GM19395 (cell line): ENCODE measurements around the gene GJC2.
"Not testable (repeated sequence)": the region's sequence is repeated elsewhere in the genome, so short reads cannot be mapped to it uniquely, and the experiment has no call there.

Experiments used
- ATAC-seq: cut with Tn5 transposase; IDR thresholded peaks from one replicate; pipeline ENCODE4 v1.9.1; 2021; ENCODE audit warnings: mild to moderate bottlenecking, moderate library complexity; ENCODE audit not compliant: unreplicated experiment

GJC2 gene

DNA sequence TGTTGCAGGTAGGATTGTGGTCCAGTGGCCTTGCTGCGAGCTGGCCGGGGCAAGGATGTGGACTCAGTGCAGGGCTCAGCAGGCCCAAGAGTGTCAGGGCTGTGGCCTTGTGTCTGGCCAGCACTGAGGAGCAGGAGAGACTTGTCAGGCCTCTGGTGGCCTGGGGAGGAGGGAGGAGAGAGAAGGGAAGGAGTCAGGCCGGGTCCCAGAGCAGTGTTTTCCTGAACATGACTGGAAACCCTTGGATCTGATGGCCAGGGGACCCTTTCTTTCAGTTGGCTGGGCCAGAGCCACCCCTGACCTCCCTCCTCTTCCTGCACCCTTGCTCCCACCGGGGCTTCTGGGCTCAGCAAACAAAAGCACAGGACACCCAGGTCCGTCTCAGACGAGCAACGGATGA, 20.9 kb downstream of the GJC2 start:
- ATAC-seq, result no peak

DNA sequence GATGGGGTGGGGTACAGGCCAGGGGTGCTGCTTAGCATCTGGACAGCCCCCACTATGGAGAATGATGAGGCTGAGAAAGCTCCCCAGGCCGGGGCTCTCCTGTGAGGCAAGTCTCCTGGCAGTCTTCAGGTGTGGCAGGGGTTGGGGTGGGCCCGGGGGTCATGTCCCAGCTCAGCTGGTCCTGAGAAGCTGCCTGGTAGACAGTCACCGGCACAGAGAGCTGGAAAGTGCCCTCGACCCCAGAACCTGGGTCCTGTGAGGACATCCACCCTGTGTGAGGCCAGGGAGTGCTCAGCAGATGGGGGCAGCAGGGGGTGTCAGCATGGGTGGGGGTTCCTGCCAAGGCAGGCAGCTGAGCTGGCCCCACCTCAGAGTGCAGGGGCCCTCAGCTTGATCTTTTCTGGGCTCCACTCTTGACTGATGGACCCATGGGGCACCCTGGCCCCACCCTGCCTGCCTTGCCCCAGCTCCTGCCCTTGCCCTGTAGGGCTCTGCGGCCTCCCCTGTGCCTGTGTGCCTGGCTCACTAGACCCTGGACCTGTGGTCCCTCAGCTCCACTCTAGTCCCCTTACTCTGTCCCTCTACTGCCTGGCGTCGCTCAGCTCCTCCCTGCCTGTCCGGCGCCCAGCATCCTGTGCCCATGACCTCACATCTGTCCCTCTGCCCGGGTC, 21.6 kb downstream of the GJC2 start:
- ATAC-seq, result no peak

DNA sequence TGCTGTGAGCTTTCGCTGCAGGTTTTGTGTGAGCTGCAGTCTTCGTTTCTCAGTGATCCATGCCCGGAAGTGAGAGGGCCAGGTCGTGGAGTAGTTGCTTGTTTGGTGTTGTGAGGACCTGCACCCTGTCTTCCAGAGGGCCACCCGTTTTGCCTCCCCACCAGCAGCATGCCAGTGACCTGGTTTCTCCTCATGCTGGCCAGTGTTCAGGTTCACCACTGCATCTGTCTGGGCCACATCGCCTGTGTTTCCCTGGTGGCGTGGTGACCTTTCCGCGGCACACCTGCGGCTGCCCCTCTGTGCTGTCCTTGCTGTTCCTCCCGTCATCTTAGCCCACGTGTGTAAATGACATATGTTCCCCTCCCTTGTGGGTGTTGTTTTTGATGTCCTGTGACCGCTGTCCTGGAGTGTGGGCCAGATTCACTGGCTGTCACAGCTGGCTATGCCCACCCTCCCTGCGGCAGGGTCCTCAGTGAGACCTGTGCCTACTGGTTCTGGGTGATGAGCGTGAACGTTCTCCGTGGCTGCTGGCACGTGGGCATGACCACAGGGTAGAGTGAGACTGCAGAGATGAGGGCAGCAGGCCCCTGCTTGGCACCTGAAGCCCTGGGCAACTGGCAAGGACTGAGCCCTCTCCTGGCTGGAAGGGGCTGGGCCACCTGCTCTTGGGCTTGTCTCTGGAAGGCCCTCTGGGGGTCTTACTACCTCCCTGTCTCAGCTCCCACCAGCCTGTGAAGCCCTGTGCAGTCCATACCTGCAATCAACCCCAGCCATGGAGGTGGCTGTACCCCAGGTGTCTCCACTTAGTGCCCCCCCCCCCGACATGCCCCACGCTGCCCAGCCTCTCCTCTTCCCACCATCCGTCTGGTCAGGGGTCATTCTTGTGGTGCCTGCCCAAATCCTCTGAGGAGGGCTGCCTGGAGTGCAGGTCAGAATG, 23.1 kb downstream of the GJC2 start:
- ATAC-seq, result no peak

DNA sequence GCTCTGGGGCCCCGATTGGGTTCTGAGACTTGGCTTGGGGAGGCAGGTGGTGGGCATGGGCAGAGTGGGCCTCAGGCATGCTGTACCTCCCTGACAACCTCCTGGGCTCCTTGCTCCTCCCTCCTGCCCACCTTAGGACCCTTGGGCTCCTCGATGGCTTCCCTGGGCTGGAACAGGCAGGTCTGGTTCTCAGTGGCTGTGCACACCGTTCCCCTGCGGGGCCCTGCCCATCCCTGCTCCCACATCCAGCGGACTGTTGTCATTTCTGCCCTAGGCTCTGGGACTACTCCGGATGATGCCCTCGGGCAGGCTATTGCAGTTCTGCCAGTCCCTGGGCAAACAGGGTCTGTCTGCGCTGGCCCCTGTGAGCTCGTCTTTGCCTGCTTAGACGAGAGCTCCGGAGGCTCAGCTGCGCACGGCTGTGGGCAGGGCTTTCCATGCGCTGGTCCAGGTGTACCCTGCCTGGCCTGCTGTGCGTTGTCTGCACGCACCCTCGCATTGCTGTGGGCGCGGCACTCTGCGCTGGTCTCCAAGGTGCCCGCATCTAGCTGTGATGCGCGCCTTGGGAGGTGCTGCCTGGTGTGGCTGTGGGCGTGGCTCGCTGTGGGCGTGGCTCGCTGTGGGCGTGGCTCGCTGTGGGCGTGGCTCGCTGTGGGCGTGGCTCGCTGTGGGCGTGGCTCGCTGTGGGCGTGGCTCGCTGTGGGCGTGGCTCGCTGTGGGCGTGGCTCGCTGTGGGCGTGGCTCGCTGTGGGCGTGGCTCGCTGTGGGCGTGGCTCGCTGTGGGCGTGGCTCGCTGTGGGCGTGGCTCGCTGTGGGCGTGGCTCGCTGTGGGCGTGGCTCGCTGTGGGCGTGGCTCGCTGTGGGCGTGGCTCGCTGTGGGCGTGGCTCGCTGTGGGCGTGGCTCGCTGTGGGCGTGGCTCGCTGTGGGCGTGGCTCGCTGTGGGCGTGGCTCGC, 24.1 kb downstream of the GJC2 start:
- ATAC-seq, result not testable (repeated sequence)

DNA sequence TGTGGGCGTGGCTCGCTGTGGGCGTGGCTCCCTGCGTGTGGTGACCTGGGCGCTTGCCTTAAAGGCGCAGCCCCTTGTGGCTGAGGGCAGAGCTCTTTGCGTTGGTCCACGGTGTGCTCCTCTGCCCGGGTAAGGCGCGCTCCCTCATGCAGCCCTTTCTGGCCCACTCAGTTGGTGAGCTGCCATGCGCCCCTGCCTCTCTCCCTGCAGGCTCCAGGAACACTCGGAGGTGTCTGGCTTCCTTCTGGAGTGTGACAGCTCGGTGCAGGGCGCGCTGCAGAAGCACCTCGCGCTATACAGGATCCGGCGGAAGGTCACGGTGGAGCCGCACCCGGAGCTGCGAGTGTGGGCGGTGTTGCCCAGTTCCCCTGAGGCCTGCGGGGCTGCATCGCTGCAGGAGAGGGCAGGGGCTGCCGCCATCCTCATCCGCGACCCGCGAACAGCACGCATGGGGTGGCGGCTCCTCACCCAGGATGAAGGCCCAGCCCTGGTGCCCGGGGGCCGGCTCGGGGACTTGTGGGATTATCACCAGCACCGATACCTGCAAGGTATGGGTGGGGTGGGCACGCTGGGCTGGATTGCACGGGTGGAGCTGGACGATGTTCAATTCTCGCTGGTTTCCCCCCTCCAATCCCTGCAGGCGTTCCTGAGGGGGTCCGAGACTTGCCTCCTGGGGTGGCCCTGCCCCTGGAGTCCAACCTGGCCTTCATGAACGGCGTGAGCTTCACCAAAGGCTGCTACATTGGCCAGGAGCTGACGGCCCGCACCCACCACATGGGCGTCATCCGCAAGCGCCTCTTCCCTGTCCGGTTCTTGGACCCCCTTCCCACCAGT, 25.0 kb downstream of the GJC2 start:
- ATAC-seq, result no peak

DNA sequence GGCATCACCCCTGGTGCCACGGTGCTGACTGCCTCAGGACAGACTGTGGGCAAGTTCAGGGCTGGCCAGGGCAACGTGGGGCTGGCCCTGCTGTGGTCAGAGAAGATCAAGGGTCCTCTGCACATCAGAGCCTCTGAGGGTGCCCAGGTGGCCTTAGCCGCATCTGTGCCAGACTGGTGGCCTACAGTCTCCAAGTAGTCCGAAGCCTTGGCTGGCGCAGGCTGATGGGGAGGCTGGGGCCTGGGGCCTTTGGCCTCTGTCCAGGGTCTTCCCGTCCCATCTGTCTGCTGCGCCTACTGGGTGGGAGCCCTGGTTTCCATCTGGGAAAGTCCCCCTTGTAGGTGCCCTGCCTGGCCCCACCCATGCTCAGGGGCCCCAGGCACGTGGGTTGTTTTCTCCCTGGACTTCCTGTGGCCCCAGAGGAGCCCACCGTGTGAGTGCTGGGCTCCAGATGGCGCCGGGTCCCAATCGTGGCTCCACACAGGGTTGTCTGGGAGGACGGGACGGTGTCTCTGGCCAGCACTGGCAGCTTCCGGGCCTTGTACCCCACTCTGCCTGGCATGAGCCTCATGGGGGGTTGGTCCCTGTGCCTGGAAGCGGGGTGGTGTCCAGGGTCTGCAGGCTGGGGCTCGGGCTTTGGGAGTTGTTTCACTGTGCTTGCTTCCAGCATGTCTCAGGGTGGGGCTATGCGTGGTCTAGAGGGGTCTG, 25.7 kb downstream of the GJC2 start:
- ATAC-seq, result no peak

DNA sequence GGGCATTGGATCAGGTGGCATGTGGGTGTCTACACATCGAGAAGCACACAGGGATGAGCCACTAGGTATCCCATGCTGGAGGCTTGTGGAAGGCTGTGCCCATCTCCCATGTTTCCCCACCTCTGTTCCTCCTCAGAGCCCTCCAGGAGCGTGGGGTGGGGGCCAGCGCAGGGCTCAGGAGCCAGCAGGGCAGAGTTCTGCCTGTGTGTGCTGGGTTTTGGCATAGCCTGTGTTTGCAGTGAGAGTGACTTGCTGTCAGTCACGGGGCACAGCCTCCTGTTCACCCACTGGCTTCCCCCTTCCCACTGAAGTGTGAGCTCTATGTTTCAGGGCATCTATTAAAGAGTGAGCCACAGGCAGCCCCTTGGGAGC, 26.3 kb downstream of the GJC2 start:
- no peak for ATAC-seq

DNA sequence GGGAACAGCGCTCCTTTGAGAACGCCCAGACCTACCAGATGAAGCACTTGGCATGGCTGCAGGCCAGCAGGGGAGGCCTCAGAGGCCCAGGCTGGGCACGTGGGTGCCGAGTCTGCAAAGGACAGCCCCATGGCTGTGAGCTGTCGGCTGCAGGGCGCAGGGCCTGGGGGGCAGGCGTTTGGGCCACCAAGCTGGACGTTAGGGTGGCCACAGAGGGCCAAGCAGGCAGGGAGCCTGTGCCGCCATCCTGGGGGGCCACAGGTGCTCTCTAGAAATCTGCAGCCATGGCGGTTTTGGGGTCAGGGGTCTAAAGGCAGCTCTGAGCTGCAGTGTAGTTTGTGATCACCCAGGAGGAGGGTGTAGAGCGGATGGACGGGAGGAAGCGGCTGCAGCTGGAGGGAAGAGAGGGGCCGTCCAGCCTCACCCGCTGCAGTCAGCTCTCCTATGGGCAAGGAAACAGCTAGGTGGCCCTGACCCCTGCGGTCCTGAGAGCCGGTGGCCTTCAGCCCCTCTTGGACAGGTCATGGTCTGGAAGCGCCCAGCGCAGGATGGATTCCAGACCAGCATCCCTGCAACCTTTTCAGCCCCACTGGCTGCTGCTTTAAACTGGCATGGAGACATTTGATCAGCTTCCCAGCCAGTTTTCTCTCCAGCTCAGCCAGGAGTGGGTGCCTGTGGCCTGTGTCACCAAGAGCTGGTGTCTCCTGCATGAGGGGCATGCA, 26.9 kb downstream of the GJC2 start:
- ATAC-seq, result no peak

DNA sequence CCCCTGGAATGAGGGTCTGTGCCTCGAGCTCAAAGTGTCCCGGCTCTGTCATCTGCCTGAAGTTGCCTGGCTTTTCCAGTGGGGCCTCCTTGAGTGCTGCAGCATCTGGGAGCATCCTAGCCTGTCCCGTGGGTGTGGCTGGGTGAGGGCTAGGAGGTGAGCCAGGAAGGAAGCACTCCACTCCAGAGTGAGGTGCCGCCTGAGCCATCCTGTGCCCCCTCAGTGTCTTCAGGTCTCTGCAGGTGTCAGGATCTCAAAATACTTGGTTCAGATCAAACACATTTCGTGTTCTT, 27.4 kb downstream of the GJC2 start:
- ATAC-seq, result no peak

DNA sequence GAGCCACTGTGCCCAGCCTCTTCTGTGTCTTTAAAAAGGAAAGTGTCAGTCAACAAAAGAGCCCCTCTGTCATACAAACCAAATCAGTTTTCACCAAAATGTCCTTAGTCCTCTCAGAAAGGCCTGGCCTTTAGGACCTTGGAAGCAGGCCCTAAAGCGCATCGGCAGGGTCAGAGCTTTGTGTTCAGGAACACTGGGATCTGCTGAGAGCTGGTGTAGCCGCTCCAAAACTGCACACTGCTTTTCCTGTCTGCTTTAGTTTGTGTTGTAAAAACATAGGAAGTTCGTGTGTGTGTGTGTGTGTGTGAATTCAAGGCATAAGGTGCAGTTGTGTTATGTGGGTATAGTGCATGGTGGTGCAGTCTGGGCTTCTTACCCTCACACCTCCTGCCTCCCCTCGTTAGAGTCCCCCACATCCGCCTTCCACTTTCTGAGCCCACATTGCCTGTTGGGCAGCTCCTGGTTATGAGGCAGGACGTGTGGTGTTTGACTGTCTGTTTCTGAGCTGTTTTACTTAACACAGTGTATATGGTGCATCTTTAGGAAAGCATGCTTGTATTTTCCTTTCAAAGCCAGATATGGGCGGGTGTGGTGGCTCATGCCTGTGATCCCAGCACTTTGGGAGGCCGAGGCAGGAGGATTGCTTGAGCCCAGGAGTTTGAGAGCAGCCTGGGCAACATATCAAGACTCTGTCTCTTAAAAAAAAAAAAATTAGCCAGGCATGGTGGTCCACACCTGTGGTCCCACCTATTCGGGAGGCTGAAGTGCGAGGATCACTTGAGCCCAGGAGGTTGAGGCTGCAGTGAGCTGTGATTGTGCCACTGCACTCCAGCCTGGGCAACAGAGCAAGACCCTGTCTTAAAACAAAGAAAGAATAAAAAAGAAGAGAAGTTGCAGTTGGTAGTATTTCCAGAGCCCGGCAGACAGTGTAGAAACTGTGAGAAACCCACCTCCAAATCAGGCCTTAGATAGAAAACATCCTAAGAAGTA, 28.3 kb downstream of the GJC2 start:
- no peak for ATAC-seq

DNA sequence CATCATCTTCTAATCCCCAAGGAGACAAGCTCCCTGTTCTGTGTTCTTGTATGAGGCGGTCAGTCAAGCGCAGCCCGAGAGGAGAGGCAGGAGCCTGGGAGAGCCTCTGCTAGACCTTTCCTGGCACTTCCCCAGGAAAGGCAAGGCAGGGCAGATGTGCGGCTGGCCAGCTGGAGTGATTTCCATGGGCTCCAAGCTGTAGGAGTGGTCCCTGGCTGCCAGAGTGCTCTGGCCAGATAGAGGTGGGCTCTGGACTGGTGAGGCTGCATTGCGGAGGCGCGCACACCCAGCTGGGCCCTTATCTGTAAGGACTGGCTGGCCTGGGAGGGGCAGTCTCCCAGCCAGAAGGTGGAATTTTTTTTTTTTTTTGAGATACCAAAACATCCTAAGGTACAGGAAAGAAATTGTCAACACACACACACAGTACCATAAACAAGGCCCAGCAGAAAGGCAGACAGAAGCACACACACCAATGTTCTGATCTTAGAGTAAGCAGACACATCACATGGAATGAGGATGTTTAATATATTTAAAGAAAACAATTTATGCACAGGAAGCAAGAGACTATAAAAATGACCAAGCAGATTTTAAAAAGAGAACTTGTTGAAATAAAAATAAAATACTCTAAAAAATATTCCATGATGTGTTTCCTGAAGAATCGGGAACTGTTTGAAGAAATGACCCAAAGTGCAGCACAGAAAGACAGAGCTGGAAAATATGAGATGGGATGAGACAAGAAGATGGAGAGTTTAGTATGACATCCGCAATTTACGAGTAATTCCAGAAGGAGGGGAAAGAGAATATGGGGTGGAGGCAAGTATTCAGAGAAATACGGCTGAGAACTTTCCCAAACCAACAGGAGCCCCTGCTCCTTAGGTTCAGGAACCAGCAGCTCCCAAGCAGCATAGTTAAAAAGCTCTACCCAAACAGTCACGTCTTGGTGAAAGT, 29.3 kb downstream of the GJC2 start:
- ATAC-seq, result no peak

DNA sequence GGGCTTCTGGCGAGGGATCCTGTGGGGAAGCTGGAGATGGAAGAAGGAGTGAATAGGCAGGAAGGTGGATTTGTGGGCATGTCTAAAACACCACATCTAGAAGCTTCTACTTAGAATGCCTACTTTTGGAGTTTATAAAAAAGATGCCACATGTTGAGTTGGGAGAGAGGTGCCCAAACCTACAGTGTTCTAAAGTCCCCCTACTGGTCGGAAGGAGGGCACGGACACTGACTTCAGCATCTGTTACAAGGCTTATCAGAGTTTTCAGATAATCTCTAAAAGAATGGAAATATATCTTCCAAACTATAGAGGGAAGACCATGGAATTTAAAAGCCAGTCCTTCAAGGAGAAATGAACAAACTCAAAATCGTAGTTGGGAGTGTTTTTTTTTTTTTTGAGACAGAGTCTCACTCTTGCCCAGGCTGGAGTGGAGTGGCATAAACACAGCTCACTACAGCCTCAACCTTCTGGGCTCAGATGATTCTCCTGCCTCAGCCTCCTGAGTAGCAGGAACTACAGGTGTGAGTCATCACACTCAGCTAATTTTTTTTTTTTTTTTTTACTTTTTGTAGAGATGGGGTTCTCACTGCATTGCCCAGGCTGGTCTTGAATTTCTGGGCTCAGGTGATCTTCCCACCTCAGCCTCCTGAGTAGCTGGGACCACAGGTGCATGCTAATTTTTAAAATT, 30.7 kb downstream of the GJC2 start:
- ATAC-seq, result no peak

DNA sequence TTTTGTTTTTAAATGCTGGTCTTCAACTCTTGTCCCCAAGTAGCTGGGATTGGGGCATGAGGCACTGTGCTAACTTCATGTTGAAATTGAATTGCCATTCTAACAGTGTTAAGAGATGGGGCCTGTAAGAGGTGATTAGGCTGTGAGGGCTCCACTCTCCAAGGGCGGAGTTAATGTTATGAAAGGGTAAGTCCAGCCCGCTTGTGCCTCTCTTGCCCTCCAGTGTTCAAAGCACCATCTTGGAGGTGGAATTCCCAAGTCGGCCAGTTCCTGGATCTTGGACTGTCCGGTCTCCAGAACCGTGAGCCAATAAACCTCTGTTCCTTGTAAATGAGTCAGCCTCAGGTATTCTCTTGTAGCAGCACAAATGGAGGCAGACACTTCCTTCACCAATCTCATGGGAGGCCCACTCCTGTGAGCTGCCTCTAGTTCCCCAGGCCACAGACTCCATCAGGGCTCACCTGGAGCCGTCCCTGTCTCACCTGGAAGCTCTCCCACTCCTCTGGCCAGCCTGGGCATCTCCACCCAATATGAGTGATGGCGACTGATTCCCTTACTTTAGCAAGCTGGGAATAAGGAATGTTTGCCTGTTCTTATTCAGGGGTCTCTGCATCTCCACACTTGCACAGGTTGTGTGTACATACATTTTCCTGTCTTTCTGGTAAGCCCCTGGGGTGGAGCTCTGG, 31.4 kb downstream of the GJC2 start:
- ATAC-seq, result no peak

DNA sequence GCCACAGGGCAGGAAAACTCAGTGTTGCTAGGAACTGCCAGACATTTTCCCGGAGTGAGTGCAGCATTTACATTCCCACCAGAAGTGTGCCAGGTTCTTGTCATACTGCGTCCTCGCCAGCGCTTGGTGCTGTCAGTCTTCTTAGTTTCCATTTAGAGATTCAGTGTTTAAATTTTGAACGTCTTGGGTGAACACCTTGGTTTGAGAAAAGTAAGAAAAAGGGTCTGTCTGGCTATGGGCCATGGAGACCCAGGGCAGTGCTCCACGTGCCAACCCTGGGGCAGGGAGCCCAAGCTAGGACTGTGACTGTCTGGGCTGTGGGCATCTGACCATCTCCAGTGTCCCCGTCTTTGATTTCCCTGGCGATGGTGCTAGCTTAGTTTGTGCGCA, 31.9 kb downstream of the GJC2 start:
- no peak for ATAC-seq

DNA sequence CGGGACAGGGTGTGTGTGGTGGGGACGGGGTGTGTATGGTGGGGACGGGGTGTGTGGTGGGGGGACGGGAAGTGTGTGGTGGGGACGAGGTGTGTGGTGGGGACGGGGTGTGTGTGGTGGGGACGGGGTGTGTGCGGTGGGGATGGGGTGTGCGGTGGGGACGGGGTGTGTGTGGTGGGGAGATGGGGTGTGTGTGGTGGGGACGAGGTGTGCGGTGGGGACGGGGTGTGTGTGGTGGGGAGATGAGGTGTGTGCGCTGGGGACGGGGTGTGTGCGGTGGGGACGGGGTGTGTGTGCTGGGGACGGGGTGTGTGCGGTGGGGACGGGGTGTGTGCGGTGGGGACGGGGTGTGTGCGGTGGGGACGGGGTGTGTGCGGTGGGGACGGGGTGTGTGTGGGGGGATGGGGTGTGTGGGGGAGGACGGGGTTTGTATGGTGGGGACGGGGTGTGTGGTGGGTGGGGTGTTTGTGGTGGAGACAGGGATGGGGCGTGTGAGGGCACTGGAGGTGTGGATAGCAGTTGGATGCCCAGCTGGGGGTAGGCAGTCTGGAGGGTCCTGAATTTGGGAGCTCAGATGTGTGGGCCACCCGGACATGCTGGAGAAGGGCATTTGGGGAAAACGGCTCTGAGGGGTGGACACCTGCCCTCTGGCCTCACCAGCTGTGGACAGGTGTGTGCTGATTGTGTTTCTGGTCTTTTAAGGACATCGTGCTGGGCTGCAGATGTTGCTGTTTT, 32.7 kb downstream of the GJC2 start:
- ATAC-seq, result no peak
